WTC11 (cell line): ENCODE measurements around the gene PRKD1. TPM values are rescaled to one million over a fixed set of nuclear protein-coding genes. Genes with fewer than 3 reads are reported as not detected.

Experiments used
- ATAC-seq: fragments of 200-7000 bp; cut with Tn5 transposase; 2 replicates; pipeline ENCODE4 v1.10.0; 2021; ENCODE audit warnings: mild to moderate bottlenecking, moderate library complexity
- CTCF ChIA-PET: fragments of 300-600 bp; sonication (Branson Sonifier 250); formaldehyde crosslinking; loops from one replicate; lab custom pipeline; 2021; ENCODE audit warnings: antibody characterized with exemption; lab: Charles Lee
- POLR2A ChIA-PET: fragments of 350-600 bp; sonication (Branson Sonifier 250); formaldehyde crosslinking; loops from one replicate; lab custom pipeline; 2021; ENCODE audit warnings: antibody characterized with exemption; lab: Charles Lee
- DNase-seq: peaks from one replicate; pipeline ENCODE4 v3.0.0; 2021; ENCODE audit warnings: low spot score
- H3K27ac Mint-ChIP-seq: 2 replicates; pipeline ENCODE4 v1.8.0; 2021; ENCODE audit warnings: mixed read lengths
- H3K27me3 Mint-ChIP-seq: 2 replicates; pipeline ENCODE4 v1.8.0; 2021; ENCODE audit warnings: low read depth, mild to moderate bottlenecking, moderate library complexity, mixed read lengths
- H3K36me3 Mint-ChIP-seq: 2 replicates; pipeline ENCODE4 v1.8.0; 2021; ENCODE audit warnings: mixed read lengths
- H3K4me1 Mint-ChIP-seq: 2 replicates; pipeline ENCODE4 v1.8.0; 2022; ENCODE audit warnings: mixed read lengths
- H3K4me3 Mint-ChIP-seq: 2 replicates; pipeline ENCODE4 v1.8.0; 2021; ENCODE audit warnings: mild to moderate bottlenecking, moderate library complexity, mixed read lengths
- H3K9me3 Mint-ChIP-seq: 2 replicates; pipeline ENCODE4 v1.8.0; 2021; ENCODE audit warnings: mixed read lengths
- ATF1 ChIP-seq: sonication (generic); formaldehyde crosslinking; IDR thresholded peaks from 2 replicates; pipeline ENCODE4 v1.8.1; 2023; ENCODE audit warnings: mild to moderate bottlenecking, moderate library complexity, missing genetic modification reagents
- CTCF ChIP-seq: fragments of 200-600 bp; IDR thresholded peaks from 2 replicates; pipeline ENCODE4 v1.8.0; 2022; ENCODE audit warnings: antibody characterized with exemption
- EMX1 ChIP-seq: fragments of 250-450 bp; sonication (Bioruptor Pico); IDR thresholded peaks from 2 replicates; pipeline ENCODE4 v1.8.0; 2021; ENCODE audit warnings: mild to moderate bottlenecking
- FOXK1 ChIP-seq: sonication (generic); formaldehyde crosslinking; IDR thresholded peaks from 2 replicates; pipeline ENCODE4 v1.8.0; 2022; ENCODE audit warnings: mild to moderate bottlenecking, moderate library complexity, missing genetic modification reagents
- GABPB1 ChIP-seq: sonication (generic); formaldehyde crosslinking; IDR thresholded peaks from 2 replicates; pipeline ENCODE4 v1.8.1; 2023; ENCODE audit warnings: mild to moderate bottlenecking, missing genetic modification reagents
- GTF2I ChIP-seq: fragments of 250-450 bp; sonication (Bioruptor Pico); conservative IDR thresholded peaks from 2 replicates; pipeline ENCODE4 v1.4.0; 2021; ENCODE audit warnings: mild to moderate bottlenecking
- JUN ChIP-seq: sonication (generic); formaldehyde crosslinking; IDR thresholded peaks from 2 replicates; pipeline ENCODE4 v1.8.0; 2023; ENCODE audit warnings: mild to moderate bottlenecking, missing genetic modification reagents
- MYBL2 ChIP-seq: sonication (generic); formaldehyde crosslinking; IDR thresholded peaks from 2 replicates; pipeline ENCODE4 v1.8.1; 2023; ENCODE audit warnings: mild to moderate bottlenecking, moderate library complexity, missing genetic modification reagents
- PRDM15 ChIP-seq: sonication (generic); formaldehyde crosslinking; IDR thresholded peaks from 2 replicates; pipeline ENCODE4 v1.8.0; 2022; ENCODE audit warnings: missing genetic modification reagents
- RORB ChIP-seq: fragments of 250-450 bp; sonication (Bioruptor Pico); IDR thresholded peaks from 2 replicates; pipeline ENCODE4 v1.9.0; 2021; ENCODE audit warnings: mild to moderate bottlenecking
- TEAD1 ChIP-seq: sonication (generic); formaldehyde crosslinking; IDR thresholded peaks from 2 replicates; pipeline ENCODE4 v1.8.0; 2022; ENCODE audit warnings: mild to moderate bottlenecking, missing genetic modification reagents
- TEAD4 ChIP-seq: sonication (generic); formaldehyde crosslinking; IDR thresholded peaks from 2 replicates; pipeline ENCODE4 v1.8.0; 2022; ENCODE audit warnings: mild to moderate bottlenecking, missing genetic modification reagents
- TP53 ChIP-seq: sonication (generic); formaldehyde crosslinking; IDR thresholded peaks from 2 replicates; pipeline ENCODE4 v1.8.1; 2023; ENCODE audit warnings: mild to moderate bottlenecking, missing genetic modification reagents
- USF2 ChIP-seq: sonication (generic); formaldehyde crosslinking; IDR thresholded peaks from 2 replicates; pipeline ENCODE4 v1.8.1; 2023; ENCODE audit warnings: mild to moderate bottlenecking, missing genetic modification reagents, moderate library complexity
- ZBTB21 ChIP-seq: sonication (generic); formaldehyde crosslinking; IDR thresholded peaks from 2 replicates; pipeline ENCODE4 v1.8.1; 2023; ENCODE audit warnings: mild to moderate bottlenecking, missing genetic modification reagents, borderline replicate concordance
- ZNF219 ChIP-seq: sonication (generic); formaldehyde crosslinking; IDR thresholded peaks from 2 replicates; pipeline ENCODE4 v1.8.0; 2023; ENCODE audit warnings: missing genetic modification reagents, mild to moderate bottlenecking, borderline replicate concordance
- ZNF263 ChIP-seq: sonication (generic); formaldehyde crosslinking; IDR thresholded peaks from 2 replicates; pipeline ENCODE4 v1.8.1; 2022; ENCODE audit warnings: low read depth, mild to moderate bottlenecking, moderate library complexity, missing genetic modification reagents
- total RNA-seq: library from RNA; stranded (reverse); gene quantifications from 3 replicates; pipeline ENCODE4 v1.2.3, GENCODE V29; 2021
- TF ChIP-seq, protein P1 (sequence below): sonication (generic); formaldehyde crosslinking; conservative IDR thresholded peaks from 2 replicates; pipeline ENCODE4 v1.8.1; 2023; ENCODE audit warnings: mild to moderate bottlenecking, low read depth, missing genetic modification reagents, moderate library complexity
- TF ChIP-seq, protein P2 (sequence below): sonication (generic); formaldehyde crosslinking; IDR thresholded peaks from 2 replicates; pipeline ENCODE4 v1.8.1; 2022; ENCODE audit warnings: missing genetic modification reagents, borderline replicate concordance
- TF ChIP-seq, protein P3 (sequence below): sonication (generic); formaldehyde crosslinking; IDR thresholded peaks from 2 replicates; pipeline ENCODE4 v1.8.0; 2022; ENCODE audit warnings: mild to moderate bottlenecking, missing genetic modification reagents
- TF ChIP-seq, protein P4 (sequence below): sonication (generic); formaldehyde crosslinking; IDR thresholded peaks from 2 replicates; pipeline ENCODE4 v1.8.0; 2022; ENCODE audit warnings: mild to moderate bottlenecking, missing genetic modification reagents

The PRKD1 gene
- total RNA-seq, 1 experiment from 2014 or later = 7.6 TPM

DNA sequence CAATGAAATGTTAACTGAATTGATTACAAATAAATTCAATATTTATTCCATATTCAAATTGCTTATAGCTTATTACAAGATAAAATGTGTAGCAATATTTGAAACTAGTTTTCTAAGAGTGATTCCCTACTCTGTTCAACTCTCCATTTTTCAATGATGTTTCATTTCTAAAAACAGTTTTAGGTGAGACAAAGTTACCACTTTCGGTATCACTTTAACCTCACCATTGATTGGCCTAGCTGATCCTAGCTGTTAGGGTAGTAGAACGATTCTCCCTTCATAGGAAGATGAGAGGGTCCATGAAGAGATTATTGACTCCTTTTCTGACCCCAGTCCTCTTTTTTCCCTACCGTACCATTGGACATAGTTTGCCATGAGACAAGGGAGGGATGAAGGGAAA is 373.3 kb downstream of the PRKD1 start (continued):
- TF ChIP-seq, protein P1, sequence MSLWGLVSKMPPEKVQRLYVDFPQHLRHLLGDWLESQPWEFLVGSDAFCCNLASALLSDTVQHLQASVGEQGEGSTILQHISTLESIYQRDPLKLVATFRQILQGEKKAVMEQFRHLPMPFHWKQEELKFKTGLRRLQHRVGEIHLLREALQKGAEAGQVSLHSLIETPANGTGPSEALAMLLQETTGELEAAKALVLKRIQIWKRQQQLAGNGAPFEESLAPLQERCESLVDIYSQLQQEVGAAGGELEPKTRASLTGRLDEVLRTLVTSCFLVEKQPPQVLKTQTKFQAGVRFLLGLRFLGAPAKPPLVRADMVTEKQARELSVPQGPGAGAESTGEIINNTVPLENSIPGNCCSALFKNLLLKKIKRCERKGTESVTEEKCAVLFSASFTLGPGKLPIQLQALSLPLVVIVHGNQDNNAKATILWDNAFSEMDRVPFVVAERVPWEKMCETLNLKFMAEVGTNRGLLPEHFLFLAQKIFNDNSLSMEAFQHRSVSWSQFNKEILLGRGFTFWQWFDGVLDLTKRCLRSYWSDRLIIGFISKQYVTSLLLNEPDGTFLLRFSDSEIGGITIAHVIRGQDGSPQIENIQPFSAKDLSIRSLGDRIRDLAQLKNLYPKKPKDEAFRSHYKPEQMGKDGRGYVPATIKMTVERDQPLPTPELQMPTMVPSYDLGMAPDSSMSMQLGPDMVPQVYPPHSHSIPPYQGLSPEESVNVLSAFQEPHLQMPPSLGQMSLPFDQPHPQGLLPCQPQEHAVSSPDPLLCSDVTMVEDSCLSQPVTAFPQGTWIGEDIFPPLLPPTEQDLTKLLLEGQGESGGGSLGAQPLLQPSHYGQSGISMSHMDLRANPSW (CRISPR knock-in tag) = no peak

DNA sequence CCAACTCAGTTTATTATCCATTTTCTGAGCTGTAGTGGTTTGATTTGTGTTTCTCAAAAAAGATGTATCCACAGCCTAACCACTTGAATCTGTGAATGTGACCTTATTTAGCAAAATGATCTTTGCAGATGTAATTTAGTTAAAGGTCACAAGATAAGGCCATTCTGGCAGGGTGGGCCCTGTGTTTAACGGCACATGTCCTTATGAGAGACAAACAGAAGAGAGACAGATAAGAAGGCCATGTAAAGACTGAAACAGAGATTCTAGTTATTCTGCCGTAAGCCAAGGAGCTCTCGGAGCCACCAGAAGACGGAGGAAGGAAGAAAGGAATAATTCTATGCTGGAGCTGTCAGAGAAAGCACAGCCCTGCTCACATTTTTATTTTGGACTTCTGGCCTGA is 374.2 kb downstream of the PRKD1 start:
- Mint-ChIP-seq H3K4me3 (no peak overlapping the region), H3K36me3 (no peaks in the 10 kb centered on the region), H3K9me3 (no peaks in the 10 kb centered on the region), H3K27me3 (no peaks in the 10 kb centered on the region), H3K4me1 (no peaks in the 10 kb centered on the region), H3K27ac (no peak overlapping the region)
- ChIA-PET POLR2A (no interaction called here), CTCF (interaction anchor here (1.0 to 1.1 kb wide), 2 partner anchors 642 to 661 kb away, joined by 3 read pairs; no protein-coding TSS in a partner anchor)
- ATAC-seq (no peak), DNase-seq (no peak)
- TF ChIP-seq, protein P2, sequence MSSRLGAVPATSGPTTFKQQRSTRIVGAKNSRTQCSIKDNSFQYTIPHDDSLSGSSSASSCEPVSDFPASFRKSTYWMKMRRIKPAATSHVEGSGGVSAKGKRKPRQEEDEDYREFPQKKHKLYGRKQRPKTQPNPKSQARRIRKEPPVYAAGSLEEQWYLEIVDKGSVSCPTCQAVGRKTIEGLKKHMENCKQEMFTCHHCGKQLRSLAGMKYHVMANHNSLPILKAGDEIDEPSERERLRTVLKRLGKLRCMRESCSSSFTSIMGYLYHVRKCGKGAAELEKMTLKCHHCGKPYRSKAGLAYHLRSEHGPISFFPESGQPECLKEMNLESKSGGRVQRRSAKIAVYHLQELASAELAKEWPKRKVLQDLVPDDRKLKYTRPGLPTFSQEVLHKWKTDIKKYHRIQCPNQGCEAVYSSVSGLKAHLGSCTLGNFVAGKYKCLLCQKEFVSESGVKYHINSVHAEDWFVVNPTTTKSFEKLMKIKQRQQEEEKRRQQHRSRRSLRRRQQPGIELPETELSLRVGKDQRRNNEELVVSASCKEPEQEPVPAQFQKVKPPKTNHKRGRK (CRISPR knock-in tag) = no peak
- no peak for TF ChIP-seq PRDM15 (CRISPR knock-in tag)
- TF ChIP-seq RORB (CRISPR knock-in tag) = no peak
- TF ChIP-seq MYBL2 (CRISPR knock-in tag) = no peak
- TF ChIP-seq TEAD4 = no peak
- TF ChIP-seq, protein P3, sequence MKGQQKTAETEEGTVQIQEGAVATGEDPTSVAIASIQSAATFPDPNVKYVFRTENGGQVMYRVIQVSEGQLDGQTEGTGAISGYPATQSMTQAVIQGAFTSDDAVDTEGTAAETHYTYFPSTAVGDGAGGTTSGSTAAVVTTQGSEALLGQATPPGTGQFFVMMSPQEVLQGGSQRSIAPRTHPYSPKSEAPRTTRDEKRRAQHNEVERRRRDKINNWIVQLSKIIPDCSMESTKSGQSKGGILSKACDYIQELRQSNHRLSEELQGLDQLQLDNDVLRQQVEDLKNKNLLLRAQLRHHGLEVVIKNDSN (CRISPR knock-in tag) = no peak
- no peak for TF ChIP-seq ZBTB21 (CRISPR knock-in tag)
- TF ChIP-seq, protein P4, sequence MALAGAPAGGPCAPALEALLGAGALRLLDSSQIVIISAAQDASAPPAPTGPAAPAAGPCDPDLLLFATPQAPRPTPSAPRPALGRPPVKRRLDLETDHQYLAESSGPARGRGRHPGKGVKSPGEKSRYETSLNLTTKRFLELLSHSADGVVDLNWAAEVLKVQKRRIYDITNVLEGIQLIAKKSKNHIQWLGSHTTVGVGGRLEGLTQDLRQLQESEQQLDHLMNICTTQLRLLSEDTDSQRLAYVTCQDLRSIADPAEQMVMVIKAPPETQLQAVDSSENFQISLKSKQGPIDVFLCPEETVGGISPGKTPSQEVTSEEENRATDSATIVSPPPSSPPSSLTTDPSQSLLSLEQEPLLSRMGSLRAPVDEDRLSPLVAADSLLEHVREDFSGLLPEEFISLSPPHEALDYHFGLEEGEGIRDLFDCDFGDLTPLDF (CRISPR knock-in tag) = no peak
- TF ChIP-seq GABPB1 = no peak
- TF ChIP-seq ZNF263 (CRISPR knock-in tag) = no peak
- TF ChIP-seq GTF2I = no peak
- TF ChIP-seq CTCF = no peak
- no peak for TF ChIP-seq EMX1 (CRISPR knock-in tag)
- TF ChIP-seq FOXK1 (CRISPR knock-in tag) = no peak
- TF ChIP-seq USF2 = no peak
- no peak for TF ChIP-seq JUN (CRISPR knock-in tag)
- TF ChIP-seq TP53 (CRISPR knock-in tag) = no peak
- no peak for TF ChIP-seq ATF1 (CRISPR knock-in tag)
- TF ChIP-seq ZNF219 (CRISPR knock-in tag) = no peak
- TF ChIP-seq TEAD1 = no peak
